Erythroblast (primary cell): Measurements from ENCODE around the gene ZIC1.
A peak's percentile ranks its signal among the peaks of the same experiment; 100 is the strongest.

Source experiments
- DNase-seq, 2 experiments: peaks; one replicate each; lab custom pipeline; 2025; lab: John Stamatoyannopoulos, UW
- GATA1 ChIP-seq: IDR thresholded peaks from 2 replicates; pipeline ENCODE4 v1.6.1; 2011; ENCODE audit warnings: low read depth, mild to moderate bottlenecking, control low read depth, low read length, moderate library complexity
- POLR2A ChIP-seq: IDR thresholded peaks from 2 replicates; pipeline ENCODE4 v1.6.1; 2011; ENCODE audit warnings: mild to moderate bottlenecking, low read length

The ZIC1 gene

GRCh38 chr3:147371140-147371539, 38.0 kb upstream of the ZIC1 start:
- TF ChIP-seq GATA1 (no peak), POLR2A (no peak)

GRCh38 chr3:147371771-147372340, 37.3 kb upstream of the ZIC1 start:
- no peak for TF ChIP-seq GATA1
- TF ChIP-seq POLR2A: no peak
- DNase-seq: no peak

More at GRCh38 chr3:147371140-147371539, 38.0 kb upstream of the ZIC1 start:
- no peak for DNase-seq

- no peak for DNase-seq
- TF ChIP-seq POLR2A (no peak), GATA1 (no peak)
These were observed 36.6 kb upstream of the ZIC1 start for GRCh38 chr3:147372525-147373027.

- TF ChIP-seq GATA1: no peak
- TF ChIP-seq POLR2A: no peak
- no peak for DNase-seq
These were observed 35.9 kb upstream of the ZIC1 start for GRCh38 chr3:147373301-147373700.

GRCh38 chr3:147377412-147378367, 31.5 kb upstream of the ZIC1 start:
- no peak for DNase-seq
- TF ChIP-seq GATA1 (no peak), POLR2A (no peak)

GRCh38 chr3:147379651-147380050, 29.5 kb upstream of the ZIC1 start:
- no peak for DNase-seq
- no peak for TF ChIP-seq POLR2A
- TF ChIP-seq GATA1: no peak

GRCh38 chr3:147380387-147380951, 28.7 kb upstream of the ZIC1 start:
- TF ChIP-seq GATA1: no peak
- no peak for TF ChIP-seq POLR2A
- DNase-seq: no peak

- no peak for DNase-seq
- no peak for TF ChIP-seq GATA1
- TF ChIP-seq POLR2A: no peak
These were observed 28.2 kb upstream of the ZIC1 start for GRCh38 chr3:147380977-147381376.

- TF ChIP-seq GATA1: no peak
- TF ChIP-seq POLR2A: no peak
- no peak for DNase-seq
These were observed 27.6 kb upstream of the ZIC1 start for GRCh38 chr3:147381596-147381995.

GRCh38 chr3:147383617-147384016, 25.5 kb upstream of the ZIC1 start:
- peak in 1 of 2 experiments; percentile 6 for DNase-seq

GRCh38 chr3:147384210-147385058, 24.7 kb upstream of the ZIC1 start:
- TF ChIP-seq POLR2A: no peak
- no peak for TF ChIP-seq GATA1
- peak; percentile 5 to 35 for DNase-seq

More at GRCh38 chr3:147383617-147384016, 25.5 kb upstream of the ZIC1 start:
- TF ChIP-seq GATA1 (no peak), POLR2A (no peak)

GRCh38 chr3:147385059-147386012, 23.8 kb upstream of the ZIC1 start:
- no peak for TF ChIP-seq POLR2A
- no peak for TF ChIP-seq GATA1
- no peak for DNase-seq
